Measurements from ENCODE around the gene RALGAPA2. TPM values are rescaled to one million over a fixed set of nuclear protein-coding genes. Genes with fewer than 3 reads are reported as not detected.

Gene RALGAPA2
- total and polyA plus RNA-seq, 2 of the 13 experiments (the other 11 are each of a cell fraction or from before 2014, with no cell fraction given): 13.8 to 17.7 TPM

GRCh38 chr20:20411836-20412235 is 300.6 kb downstream of the RALGAPA2 start:
- Histone ChIP-seq H3K4me3 (replicated peaks in 1 of 3; ENCODE audit: insufficient read depth in 1 of 3, low read depth in 2 of 3, low read length in 3 of 3) (no peak overlapping the region), H3K9me3 (ENCODE audit: low read length) (no peaks in the 10 kb centered on the region), H3K36me3 (replicated peaks in 1 of 2; ENCODE audit: control insufficient read depth in 1 of 2, insufficient read depth in 2 of 2, low read length in 2 of 2) (peaks cover 2 to 4% of the 10 kb centered on the region in 2 experiments; a peak in 3 of 5 replicates), H2AFZ (ENCODE audit: low read length) (no peak overlapping the region), H3K27me3 (ENCODE audit: control insufficient read depth in 1 of 2, insufficient read depth in 2 of 2, low read length in 2 of 2) (no peaks in the 10 kb centered on the region), H3K9ac (ENCODE audit: insufficient read depth, low read depth, low read length) (no peak overlapping the region), H3K79me2 (ENCODE audit: insufficient read depth, low read length) (no peaks in the 10 kb centered on the region), H3K27ac (ENCODE audit: extremely low read length, insufficient read depth, low read length) (no peak overlapping the region), H3K4me2 (ENCODE audit: low read depth, low read length) (no peak overlapping the region), H3K4me1 (ENCODE audit: insufficient read depth, low read length) (no peaks in the 10 kb centered on the region), H4K20me1 (ENCODE audit: insufficient read depth, low read length) (no peaks in the 10 kb centered on the region)
- no peak for DNase-seq (ENCODE audit: low spot score)
- no peak for ATAC-seq
- WGBS (ENCODE audit: low lambda C conversion rate): 94% methylated on average over 17 of the region's 17 CpGs
- intact Hi-C loops (cut with micrococcal nuclease; ENCODE audit: unreplicated experiment): no loop called here
- in situ Hi-C loops (cut with HindIII; ENCODE audit: extremely low pct_ligation_motif_present, low pct_unique_long_range_greater_than_20kb): no loop called here
- no peak for TF ChIP-seq KMT2A (CRISPR knock-in tag; IDR thresholded peaks at IDR 0.05)
- no peak for TF ChIP-seq ZNF629 (CRISPR knock-in tag; conservative IDR thresholded peaks at IDR 0.05)
- no peak for TF ChIP-seq ZKSCAN1 (IDR thresholded peaks at IDR 0.05; ENCODE audit: low read length)
- no peak for TF ChIP-seq SOX5 (CRISPR knock-in tag; IDR thresholded peaks at IDR 0.05; ENCODE audit: borderline replicate concordance)
- TF ChIP-seq, protein P1, sequence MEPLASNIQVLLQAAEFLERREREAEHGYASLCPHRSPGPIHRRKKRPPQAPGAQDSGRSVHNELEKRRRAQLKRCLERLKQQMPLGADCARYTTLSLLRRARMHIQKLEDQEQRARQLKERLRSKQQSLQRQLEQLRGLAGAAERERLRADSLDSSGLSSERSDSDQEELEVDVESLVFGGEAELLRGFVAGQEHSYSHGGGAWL (CRISPR knock-in tag; IDR thresholded peaks at IDR 0.05): no peak
- TF ChIP-seq NFIB (CRISPR knock-in tag; IDR thresholded peaks at IDR 0.05; ENCODE audit: borderline replicate concordance): no peak
- no peak for TF ChIP-seq SRSF9 (IDR thresholded peaks at IDR 0.05; ENCODE audit: borderline replicate concordance, insufficient read depth, low read depth, low read length, poor library complexity, severe bottlenecking)
- TF ChIP-seq ATF6 (CRISPR knock-in tag; conservative IDR thresholded peaks at IDR 0.05): no peak
- TF ChIP-seq, protein P2, sequence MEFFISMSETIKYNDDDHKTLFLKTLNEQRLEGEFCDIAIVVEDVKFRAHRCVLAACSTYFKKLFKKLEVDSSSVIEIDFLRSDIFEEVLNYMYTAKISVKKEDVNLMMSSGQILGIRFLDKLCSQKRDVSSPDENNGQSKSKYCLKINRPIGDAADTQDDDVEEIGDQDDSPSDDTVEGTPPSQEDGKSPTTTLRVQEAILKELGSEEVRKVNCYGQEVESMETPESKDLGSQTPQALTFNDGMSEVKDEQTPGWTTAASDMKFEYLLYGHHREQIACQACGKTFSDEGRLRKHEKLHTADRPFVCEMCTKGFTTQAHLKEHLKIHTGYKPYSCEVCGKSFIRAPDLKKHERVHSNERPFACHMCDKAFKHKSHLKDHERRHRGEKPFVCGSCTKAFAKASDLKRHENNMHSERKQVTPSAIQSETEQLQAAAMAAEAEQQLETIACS (CRISPR knock-in tag; IDR thresholded peaks at IDR 0.05): no peak
- no peak for TF ChIP-seq ZNF577 (CRISPR knock-in tag; IDR thresholded peaks at IDR 0.05; ENCODE audit: borderline replicate concordance, low read depth)
- TF ChIP-seq PHF21A (CRISPR knock-in tag; IDR thresholded peaks at IDR 0.05): no peak
- no peak for TF ChIP-seq NFAT5 (CRISPR knock-in tag; IDR thresholded peaks at IDR 0.05)
- no TSS peak for BruUV-seq (replicated peaks)
- no peak for FAIRE-seq
- POLR2A ChIA-PET: no interaction called here
- CTCF ChIA-PET (ENCODE audit: low intra/inter-chr PET ratio, low total read pairs): no interaction called here

All from HepG2 (cell line).